ENCODE measurements around the gene ZNF555.

DNA sequence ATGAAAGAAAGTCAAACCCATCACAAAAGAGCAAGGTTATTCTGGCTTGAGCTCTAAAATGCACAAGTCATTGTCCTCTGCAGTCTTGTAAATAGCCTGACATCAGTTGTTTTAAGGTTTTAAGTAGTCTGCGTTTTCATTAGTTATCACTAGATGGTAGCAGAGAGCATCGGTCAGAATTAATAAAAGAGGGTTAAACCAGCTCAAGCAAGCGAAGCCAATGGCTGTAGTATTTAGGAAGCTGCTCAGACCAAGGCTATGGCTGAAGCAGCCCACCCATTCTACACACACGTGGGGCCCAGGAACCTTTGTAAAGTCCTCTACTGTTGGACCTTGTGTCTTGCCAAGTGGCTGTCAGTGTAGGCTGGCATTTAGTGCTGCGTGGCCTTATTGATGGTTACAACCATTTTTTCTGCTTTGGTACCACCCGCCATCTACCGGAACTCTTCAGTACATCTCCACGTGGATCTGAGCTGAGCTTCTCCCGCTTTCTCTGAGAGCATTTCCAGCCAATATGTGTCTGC lies 46.2 kb downstream of the ZNF555 start:
- TF ChIP-seq, protein P1, sequence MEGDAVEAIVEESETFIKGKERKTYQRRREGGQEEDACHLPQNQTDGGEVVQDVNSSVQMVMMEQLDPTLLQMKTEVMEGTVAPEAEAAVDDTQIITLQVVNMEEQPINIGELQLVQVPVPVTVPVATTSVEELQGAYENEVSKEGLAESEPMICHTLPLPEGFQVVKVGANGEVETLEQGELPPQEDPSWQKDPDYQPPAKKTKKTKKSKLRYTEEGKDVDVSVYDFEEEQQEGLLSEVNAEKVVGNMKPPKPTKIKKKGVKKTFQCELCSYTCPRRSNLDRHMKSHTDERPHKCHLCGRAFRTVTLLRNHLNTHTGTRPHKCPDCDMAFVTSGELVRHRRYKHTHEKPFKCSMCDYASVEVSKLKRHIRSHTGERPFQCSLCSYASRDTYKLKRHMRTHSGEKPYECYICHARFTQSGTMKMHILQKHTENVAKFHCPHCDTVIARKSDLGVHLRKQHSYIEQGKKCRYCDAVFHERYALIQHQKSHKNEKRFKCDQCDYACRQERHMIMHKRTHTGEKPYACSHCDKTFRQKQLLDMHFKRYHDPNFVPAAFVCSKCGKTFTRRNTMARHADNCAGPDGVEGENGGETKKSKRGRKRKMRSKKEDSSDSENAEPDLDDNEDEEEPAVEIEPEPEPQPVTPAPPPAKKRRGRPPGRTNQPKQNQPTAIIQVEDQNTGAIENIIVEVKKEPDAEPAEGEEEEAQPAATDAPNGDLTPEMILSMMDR (IDR thresholded peaks at IDR 0.05; ENCODE audit: poor library complexity) = peak; percentile 68
- TF ChIP-seq EZH2 (IDR thresholded peaks at IDR 0.05; ENCODE audit: borderline replicate concordance) = no peak
- TF ChIP-seq EZH2phosphoT487 (IDR thresholded peaks at IDR 0.05; ENCODE audit: low read depth, severe bottlenecking, unreplicated experiment) = no peak

All from hepatocyte (in vitro differentiated cells).